HG03460 (cell line): ENCODE measurements around the gene COL25A1.
A peak's percentile ranks its signal among the peaks of the same experiment; 100 is the strongest.

Experiments
- ATAC-seq: cut with Tn5 transposase; IDR thresholded peaks from one replicate; pipeline ENCODE4 v1.9.1; 2021; ENCODE audit not compliant: unreplicated experiment

Gene COL25A1

DNA sequence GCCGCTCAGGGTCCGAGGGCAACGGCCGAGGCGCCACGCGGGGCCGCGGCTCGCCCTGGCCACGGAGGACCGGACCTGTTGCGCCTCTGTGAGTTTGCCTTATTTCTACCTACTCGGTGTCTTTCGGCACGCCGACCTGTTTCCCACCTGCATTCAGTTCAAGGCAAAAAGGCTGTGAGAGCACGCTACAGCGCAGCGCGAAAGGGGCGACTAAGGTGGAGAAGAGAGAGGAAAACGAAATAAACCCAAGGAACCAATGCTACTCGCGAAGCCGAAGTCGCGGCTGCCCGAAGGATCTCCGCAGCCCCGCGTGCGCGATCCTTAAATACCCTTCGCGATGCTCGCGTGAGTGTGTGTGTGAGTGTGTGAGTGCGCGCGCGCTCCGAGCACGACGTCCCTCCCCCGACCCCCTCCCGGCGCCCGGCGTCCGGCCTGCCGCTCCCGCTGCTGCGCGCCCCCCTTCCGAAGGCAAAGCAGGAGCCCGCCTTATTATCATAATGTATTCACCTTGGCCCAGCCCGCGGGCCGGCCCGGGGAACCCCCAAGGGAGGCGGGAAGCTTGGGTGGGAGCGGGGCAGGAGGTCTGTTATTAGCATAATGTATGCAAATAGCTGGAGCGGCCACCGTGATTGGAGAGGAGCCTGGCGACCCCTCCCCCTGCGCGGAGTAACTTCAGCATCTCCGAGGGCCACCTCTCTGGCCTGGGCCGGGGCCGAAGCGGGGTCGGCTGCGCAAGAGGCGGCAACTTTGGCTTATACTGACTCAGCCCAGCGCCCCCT lies at the start of gene COL25A1:
TSS of gene COL25A1 (minus strand) at position 298 of the 779 bp plus-strand sequence.
- ATAC-seq, result no peak

DNA sequence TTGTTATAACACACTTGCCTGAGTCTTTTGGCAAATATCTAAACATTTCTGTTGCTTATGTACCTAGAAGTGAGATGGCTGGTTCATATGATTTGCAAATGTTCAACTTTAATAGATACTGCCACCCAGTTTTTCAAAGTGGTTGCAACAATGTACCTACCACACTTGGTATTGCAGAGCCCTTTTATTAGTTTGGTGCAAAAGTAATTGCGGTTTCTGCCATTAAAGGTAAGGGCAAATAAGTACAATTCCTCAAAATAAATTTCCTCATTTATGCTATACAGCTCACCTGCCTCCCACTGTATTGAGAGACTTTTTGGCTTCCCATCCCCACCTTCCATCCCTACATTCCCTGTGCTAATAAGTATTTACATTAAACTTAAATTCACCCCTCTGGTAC lies 47.7 kb upstream of the COL25A1 start:
- ATAC-seq, result no peak

DNA sequence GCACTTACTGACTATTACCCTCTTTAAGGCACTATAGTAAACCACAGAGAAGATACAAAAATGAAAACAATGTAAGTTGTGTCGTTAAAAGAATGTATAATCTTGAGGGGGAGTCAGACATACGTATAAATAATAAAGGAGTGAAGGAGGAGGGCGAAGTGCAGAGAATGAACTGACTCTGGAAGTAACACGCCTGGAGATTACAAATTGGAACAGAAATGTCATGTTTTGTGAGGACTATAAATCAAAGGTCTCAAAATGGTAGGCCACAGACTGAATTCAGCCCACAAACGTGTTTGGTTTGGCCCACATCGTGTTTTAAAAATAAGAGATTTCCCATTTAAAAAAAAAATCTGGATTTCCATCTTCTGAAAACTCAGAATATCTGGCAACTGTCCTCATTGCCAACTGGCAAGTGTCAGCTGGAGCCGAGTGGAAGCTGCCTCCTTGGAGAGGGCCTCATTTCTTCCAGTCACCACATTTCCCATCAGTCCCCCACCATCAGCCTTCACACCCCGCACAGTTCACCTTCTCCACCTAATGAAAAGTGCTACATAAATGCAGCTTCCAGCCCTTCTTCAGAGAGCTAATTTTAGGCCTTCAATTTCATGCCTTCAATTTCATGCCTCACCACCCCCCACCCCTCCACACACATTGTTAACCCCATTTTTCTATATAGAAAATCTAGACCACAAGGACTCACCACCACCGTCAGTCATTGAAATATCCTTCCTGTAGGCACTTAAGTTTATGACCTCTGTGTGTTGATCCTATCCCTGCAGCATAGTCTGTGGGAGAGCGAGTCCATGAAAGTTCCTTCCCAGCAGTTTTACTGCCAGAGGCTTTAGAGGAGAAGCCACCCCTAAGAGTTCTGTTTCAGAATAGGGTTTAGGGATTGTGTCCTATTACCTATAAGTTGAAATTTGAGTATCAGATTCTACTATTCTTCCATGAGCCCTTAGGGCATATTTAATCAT lies 32.0 kb upstream of the COL25A1 start:
- ATAC-seq, result no peak

DNA sequence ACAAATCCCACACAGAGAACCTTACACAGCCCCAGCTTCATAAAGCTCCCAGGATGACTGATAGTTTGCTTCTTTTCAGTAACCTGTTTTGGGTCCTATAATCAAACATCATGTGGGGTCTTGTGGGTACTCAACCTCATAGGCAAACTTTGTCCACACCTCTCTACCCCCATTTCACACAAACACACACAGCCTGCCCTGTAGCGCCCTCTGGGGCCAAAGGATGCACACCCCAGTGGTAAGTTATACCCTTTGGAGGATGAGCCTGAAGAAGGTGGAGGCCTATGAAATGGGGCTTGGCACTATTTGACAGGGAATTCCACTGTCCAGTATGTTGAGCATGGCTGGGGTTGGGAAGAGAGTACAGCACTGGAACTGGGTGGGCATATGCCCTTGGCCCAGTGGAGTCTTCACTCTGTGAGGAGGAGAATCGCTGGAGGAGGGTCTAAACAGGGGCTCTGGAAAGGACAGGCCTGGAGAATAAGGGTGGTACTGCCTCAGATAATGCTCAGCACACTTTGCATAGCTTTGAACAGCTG lies 30.5 kb upstream of the COL25A1 start:
- peak; percentile 56 for ATAC-seq

DNA sequence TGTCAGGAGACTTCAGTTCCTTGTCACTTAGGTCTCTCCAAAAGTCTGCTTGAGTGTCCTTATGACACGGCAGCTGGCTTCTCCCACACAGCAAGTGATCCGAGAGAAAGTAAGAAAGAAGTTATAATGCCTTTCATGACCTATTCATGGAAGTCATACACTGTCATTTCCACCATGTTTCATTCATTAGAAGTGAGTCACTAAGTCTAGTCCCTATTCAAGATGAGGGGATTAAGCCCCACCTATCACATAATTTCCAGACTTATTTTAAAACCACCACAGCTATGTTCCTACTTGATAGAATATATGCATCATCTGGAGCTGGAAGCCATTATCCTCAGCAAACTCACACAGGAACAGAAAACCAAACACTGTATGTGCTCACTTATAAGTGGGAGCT lies 25.2 kb upstream of the COL25A1 start:
- ATAC-seq, result no peak

DNA sequence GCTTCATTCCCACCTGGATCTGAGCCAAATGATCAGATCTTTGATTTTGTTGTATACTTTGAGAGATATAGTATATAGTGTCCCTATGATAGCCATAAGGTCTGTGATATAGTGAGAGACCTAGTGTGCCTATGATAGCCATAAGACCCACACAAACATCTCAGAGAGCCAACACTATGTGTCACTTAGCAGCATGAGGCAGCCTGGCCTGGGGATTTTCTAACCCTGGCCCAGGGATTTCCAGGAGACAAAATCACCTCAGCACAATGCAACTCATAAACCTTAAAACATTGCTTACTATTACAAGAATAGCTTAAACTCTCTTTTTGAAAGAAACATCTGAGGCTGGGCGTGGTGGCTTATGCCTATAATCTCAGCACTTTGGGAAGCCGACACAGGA lies 23.2 kb upstream of the COL25A1 start:
- no peak for ATAC-seq

DNA sequence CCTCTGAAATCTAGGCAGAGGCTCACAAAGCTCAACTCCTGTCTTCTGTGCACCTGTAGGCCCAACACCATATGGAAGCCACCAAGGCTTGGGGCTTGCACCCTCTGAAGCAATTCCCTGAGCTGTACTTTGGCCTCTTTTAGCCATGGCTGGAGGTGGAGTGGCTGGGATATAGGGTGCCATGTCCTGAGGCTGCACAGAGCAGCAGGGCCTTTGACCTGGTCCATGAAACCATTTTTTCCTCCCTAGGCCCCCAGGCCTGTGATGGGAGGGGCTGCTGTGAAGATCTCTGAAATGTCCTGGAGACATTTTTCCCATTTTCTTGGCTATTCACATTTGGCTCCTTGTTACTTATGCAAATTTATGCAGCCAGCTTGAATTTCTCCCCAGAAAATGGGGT lies 20.9 kb upstream of the COL25A1 start:
- no peak for ATAC-seq

DNA sequence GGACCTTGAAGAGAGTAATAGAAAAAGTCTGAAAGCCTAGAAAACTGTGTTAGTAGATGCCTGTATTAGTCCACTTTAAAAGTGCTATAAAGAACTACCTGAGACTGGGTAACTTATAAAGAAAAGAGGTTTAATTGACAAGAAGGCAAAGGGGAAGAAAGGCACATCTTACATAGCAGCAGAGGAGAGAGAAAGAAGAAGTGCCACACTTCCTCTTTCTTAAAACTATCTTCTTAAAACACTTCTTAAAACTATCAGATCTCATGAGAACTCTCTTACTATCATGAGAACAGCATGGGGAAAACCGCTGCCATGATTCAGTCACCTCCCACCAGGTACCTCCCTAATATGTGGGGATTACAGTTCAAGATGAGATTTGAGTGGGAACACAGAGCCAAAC lies 18.8 kb upstream of the COL25A1 start:
- peak; percentile 47 for ATAC-seq

DNA sequence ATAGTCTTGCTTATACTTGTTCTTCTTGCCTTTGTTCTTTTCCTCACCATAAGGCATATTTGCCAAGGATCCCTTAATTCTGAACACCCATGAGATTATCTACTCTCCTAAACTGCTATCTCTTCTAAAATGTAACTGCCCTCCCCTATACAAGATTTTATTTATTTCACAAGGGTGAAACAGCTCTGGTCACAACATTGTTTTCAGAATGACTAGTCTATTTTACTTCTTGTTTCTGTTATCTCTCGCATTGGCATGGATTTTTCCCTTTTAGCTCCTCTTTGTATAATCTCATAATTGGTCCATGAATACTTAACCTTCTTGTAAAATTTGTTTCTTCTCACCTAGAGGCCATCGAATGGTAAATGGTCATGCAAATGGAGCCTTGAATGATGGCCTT lies 17.2 kb upstream of the COL25A1 start:
- no peak for ATAC-seq

DNA sequence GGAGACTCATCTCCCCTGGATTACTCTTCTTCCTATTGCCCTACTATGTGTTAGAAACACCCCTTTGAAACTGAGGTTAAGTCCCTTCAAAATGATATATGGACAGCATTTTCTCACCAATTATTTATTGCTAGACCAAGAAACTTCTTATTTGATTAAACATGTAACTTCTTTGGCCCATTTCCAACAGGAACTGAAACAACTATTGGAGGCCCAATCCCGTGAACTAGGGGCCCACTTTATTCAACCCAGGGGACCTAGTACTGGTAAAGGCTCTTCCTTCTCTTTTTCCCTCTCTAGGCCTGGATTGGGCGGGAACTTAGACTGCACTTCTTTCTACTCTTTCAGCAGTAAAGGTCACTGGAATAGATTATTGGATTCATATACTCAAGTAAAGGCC lies 16.7 kb upstream of the COL25A1 start:
- no peak for ATAC-seq

DNA sequence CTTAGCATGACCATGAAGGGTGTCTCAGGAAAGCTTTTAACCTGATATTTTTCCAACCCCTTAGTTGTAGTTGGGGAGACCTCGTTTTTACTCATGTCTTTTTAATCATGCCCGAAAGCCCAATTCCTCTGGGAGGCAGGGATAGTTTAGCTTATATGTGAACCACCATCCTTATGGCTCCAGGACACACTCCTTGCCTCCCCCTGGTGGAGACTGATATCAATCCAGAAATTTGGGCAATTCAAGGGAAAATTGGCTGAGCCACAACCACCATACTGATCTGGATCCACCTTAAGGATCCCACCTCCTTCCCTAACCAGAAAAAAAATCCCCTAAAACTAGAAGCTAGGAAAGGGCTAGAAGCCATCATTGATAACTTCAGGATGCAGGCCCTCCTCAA lies 13.4 kb upstream of the COL25A1 start:
- ATAC-seq, result no peak

DNA sequence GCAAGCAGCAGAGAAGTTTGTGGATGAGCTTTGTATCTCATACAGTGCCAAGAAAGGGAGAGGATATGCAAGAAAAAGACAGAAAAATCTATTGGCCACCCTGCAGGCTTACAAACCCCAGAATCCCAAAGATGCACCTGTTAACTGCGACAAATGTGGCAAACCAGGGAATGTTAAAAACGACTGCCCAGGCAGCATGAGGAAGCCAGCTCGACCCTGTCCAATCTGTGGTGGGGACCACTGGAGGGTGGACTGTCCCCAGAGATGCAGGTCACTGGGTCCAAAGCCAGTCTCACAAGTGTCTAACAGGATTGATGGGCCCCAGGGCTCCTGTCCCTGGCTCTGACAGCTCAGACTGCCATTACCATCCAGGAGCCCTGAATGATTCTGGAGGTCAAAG lies 12.9 kb upstream of the COL25A1 start:
- no peak for ATAC-seq

DNA sequence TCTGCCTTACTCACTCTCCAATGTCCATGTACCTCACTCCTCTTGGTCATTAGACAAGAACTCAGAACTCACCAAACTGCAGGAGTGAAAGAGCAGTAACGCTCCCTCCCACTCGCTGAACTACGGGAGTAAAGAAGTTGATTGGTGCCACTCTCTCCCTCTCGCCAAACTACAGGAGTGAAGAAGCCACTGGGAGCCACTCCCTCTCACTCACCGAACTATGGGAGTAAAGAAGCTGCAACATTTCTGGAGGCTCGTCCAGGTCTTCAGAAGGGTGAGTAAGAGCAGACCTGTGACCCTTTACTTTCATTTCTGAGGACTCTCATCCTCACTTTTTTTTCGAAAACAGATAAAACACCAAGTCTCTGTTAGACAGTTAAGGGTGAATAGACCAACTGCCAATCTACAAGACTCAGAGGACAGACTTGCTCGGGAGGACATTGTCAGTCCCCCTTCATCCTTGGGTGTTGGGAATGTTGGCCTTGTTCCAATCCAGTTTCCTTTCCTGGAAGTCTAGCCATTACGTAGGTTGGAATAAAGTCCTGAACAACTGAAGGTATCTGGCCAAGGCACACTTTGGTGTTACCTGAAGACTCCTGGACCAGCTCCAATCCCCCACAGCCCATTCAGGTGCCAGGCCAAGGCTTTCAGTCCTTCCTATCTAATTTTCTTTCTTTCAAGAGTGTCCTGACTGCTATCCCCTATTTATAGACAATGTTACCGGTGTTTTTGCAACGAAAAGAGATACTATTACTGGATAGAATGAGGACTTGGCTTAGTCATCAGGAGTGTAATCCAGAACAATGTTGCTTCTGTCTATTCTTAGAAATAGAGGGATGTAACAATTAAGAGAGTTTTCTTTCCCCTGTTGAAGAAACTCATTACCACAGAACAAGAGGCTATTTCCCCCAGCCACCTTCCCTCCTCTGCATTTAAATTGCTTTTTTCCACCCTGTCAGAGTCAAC lies 11.0 kb upstream of the COL25A1 start:
- no peak for ATAC-seq

DNA sequence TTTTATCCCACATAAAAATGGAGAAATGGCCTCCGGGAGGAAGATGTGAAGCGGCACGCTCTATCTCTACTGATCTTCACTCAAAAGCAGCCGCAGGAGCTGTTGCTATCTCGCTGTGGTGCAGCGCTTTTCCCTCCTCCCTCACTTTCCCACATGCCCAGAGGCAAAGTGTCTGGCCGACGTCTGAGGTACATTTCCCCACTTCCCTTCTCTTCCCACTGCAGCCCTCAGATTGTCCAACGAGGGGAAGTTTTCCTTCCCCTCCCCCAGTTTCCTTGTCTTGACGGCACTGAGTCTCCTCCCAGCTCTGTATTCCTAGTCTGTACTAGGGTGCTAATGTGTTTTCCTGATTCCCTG lies 660 bp upstream of the COL25A1 start:
- ATAC-seq, result no peak

DNA sequence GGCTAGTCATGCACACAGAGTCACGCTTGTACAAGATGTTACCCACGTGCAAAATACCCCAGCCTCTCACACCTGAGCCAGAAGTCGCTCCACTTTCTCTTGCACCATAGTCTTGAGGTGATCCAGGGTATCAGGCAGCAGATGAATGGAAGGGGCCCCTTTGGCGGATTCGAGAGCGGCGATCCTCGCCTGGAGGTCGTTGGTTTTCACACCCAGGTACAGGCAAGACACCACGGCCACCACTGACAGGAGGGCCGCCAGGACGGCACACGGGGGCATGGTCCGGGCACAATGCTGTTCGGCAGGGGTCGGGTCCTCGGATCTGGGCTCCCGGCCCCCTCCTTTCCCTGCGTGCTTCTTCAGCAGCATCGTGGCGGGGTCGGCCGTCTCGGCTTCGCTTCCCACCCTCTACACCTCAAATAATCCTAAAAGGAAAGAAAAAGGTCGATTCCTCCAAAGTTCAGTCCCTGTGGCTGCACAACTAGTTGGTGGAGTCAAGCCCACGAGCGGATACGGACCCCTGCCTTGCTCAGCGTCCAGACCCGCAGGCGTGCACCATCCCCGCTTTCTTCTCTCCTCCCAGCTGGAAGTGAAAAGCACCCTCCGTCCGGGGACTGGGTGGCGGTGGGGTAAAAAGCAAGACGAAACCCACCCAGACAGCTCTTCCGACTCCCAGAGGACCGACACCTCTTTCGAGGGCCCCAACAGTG lies 652 bp downstream of the COL25A1 start:
- ATAC-seq, result no peak

DNA sequence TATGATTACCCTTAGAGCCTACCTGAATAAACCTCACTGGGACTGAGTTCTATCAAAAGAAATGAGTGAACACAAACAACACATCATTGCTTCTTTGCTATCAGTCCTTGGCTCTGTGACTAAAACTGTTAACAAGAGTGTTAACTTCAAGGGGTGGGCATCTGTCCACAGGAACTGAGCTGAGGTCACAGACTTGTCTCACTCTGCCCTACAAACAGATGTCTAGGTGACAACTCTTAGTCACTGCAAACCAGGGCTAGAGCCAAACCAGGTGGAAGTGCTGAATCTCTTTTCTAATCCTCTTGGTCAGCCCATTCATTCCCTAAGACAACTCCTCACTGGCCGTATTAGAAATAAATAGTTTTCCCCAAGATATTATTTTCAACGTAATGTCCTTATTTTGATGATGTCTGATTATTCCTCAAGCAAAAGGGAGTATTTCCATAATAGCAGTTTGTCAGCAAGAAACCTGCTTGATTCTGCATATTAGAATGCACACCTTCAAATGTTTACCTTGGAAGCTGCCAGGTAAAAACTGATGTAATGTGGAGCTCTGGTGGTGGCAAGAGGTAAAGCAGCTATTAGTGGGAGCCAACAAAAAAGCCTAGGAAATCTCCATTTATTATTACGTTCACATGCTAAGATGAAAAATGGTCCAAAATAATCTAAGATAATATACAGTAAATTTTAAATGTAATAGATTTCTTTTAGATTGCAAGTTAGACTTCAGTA lies 4.0 kb downstream of the COL25A1 start:
- ATAC-seq, result no peak

DNA sequence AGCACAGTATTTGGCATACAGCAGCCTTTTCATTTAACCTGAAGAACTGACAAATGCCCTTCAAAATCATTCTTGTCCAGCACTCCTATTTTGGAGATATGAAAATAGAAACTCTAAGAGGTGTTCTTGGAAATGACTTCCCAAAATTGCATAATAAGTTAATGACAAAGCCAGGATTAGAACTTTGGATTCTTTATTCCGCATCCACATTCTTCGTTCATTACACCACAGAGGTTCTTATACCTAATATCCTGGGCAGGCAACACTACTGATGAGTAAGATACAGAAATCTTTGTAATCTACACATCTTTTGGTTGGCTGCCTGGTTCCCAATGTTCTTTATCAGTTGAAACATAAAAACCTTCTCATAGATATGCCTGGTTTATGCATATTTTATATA lies 5.9 kb downstream of the COL25A1 start:
- ATAC-seq, result no peak

DNA sequence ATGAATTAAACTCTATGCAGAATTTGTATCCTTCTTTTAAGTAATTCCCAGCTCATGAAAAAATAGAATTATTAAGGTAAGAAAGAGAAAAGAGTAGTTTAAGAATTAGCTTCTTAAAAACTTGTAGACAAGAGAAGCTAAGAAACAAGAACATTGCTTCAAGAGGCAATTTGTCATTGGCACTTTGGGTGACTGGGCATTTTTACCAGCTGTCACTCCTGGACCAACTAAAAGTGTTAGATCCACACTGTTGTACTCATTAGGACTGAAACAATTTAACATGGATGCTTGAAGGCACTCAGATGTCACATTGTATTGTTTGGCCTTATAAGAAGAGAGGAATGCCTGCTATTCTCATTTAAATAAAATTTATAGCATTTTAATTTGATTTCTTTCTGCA lies 7.4 kb downstream of the COL25A1 start:
- ATAC-seq, result no peak

DNA sequence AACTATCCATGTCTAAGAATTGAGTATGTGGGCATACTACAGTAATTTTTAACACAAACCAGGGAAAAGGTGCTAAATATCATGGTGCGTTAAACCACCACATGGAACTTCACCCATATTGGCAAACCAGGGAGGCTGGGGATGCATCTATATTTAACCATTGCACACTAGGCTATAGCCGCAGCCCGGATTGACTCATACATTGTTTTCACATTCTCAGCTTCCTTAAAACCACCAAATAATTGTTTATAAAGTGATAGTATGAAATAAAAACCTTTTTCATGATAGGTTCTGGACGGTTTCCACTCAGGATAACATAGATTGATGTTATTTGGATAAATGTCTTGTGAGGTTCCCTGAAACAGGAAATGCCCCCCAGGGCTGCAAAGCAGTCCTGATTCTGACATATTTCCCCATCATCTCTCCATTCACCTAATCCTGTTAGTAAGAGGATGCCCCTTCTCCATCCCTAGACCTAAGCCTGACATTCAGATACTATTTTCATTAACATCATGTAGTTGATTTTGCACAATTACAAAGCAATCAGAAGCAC lies 7.9 kb downstream of the COL25A1 start:
- no peak for ATAC-seq
